ENCODE measurements around the gene TTC34.

DNA sequence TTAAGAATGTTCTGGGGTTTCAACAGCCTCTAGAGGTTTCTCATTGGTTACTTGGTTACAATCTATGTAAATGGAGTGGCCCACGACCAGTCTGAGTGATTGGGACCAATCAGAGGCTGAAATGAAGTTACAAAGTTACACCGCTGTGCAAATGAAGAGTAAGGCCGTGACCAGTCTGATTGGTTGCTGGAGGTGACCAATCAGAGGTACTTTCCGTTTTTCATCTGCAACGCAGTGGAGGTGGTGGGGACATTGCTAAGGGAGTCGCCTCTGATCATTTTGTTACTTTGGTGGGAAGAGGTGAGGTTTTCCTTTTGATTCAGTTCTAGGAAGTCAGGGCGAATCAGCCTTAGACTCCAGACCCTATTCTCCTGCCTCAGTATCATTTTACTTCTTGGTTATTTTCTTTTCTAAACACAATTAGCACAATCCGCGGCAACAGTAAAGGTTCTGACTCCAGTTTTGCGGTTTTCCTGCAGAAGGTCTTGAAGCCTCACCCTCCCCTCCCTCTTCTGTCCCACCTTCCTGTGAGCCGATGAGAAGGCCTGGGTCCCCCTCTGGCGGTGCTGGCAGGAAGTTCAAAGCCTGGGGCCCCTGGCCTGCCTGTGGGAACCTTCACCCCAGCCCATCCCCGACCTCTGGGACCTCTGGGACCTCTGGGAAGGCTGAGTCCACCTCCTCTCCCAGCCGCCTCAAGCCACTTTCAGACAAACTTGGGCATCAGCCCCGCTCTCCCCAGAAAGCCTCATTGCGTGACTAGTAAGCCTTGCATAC, 38.7 kb upstream of the TTC34 start:
- no peak for TF ChIP-seq NR2C2 (CRISPR knock-in tag; IDR thresholded peaks at IDR 0.05; ENCODE audit: borderline replicate concordance)
- TF ChIP-seq CBX5 (CRISPR knock-in tag; IDR thresholded peaks at IDR 0.05; ENCODE audit: borderline replicate concordance) = no peak
- peak; percentile 55 for TF ChIP-seq CTCF (CRISPR knock-in tag; IDR thresholded peaks at IDR 0.05)
- TF ChIP-seq, protein P1, sequence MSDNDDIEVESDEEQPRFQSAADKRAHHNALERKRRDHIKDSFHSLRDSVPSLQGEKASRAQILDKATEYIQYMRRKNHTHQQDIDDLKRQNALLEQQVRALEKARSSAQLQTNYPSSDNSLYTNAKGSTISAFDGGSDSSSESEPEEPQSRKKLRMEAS (IDR thresholded peaks at IDR 0.05) = no peak
- no peak for TF ChIP-seq IRF2 (CRISPR knock-in tag; IDR thresholded peaks at IDR 0.05)
- no peak for TF ChIP-seq RAD21 (CRISPR knock-in tag; IDR thresholded peaks at IDR 0.05)
- TF ChIP-seq, protein P2, sequence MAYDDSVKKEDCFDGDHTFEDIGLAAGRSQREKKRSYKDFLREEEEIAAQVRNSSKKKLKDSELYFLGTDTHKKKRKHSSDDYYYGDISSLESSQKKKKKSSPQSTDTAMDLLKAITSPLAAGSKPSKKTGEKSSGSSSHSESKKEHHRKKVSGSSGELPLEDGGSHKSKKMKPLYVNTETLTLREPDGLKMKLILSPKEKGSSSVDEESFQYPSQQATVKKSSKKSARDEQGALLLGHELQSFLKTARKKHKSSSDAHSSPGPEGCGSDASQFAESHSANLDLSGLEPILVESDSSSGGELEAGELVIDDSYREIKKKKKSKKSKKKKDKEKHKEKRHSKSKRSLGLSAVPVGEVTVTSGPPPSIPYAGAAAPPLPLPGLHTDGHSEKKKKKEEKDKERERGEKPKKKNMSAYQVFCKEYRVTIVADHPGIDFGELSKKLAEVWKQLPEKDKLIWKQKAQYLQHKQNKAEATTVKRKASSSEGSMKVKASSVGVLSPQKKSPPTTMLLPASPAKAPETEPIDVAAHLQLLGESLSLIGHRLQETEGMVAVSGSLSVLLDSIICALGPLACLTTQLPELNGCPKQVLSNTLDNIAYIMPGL (CRISPR knock-in tag; IDR thresholded peaks at IDR 0.05; ENCODE audit: borderline replicate concordance in 1 of 2, low read depth in 1 of 2) = no peak
- TF ChIP-seq MXD3 (CRISPR knock-in tag; IDR thresholded peaks at IDR 0.05) = no peak
- TF ChIP-seq MYNN (CRISPR knock-in tag; IDR thresholded peaks at IDR 0.05; ENCODE audit: low read depth) = no peak
- TF ChIP-seq, protein P3, sequence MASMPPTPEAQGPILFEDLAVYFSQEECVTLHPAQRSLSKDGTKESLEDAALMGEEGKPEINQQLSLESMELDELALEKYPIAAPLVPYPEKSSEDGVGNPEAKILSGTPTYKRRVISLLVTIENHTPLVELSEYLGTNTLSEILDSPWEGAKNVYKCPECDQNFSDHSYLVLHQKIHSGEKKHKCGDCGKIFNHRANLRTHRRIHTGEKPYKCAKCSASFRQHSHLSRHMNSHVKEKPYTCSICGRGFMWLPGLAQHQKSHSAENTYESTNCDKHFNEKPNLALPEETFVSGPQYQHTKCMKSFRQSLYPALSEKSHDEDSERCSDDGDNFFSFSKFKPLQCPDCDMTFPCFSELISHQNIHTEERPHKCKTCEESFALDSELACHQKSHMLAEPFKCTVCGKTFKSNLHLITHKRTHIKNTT (CRISPR knock-in tag; IDR thresholded peaks at IDR 0.05) = no peak

All from HepG2 (cell line).